GM20431 (cell line): Measurements from ENCODE around the gene CFAP119.
"Not testable (repeated sequence)": the region's sequence is repeated elsewhere in the genome, so short reads cannot be mapped to it uniquely, and the experiment has no call there.

Experiments
- in situ Hi-C: fragments of 300-500 bp; cut with MseI, MboI; formaldehyde crosslinking; loops from one replicate; pipeline ENCODE4 v1.15.0; 2020; ENCODE audit warnings: low sequenced_read_pairs; ENCODE audit not compliant: unreplicated experiment

The CFAP119 gene

DNA sequence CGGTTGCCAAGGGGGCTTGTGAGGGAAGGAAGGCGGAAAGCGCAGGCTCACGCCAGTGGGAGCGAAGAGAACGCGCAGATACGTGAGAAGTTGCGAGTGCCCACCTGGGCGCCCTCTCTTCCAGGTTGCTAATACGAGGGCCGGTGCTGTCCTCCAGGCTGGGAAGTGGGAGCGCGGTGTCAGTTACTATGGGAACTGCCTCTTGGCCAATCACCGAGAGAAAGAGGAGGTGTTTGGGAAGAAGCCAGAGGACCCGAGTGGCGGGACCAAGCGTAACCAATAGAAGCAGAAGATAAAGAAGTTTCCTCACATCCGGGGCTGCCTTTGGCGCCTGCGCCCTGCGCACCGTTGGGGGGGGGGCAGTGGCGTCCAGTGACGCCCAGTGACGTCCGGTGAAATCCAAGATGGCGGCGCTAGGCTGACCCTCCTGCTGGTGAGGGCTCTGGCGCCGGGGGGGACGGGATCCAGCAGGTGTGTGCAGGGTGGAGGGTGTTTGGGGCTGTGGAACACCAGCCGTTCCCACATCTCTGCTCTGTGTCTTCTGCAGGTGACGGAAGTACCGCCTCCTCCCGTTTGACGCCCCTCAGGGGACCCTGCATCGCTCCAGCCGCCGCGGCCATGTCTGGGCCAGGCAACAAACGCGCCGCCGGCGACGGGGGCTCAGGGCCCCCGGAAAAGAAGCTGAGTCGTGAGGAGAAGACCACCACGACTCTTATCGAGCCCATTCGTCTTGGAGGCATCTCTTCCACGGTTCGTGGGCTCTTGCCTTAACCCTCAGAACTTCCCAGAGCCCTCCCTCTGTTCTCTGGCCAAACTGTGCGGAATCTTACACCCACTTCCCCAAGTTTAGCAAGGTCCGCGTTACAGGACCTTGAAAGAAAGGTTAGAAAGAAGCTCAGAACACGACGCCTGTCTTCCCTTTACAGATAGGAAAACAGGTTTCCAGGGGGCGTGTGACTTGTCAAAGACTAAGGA lies at the start of gene CFAP119, which contains the start of gene RNF40:
CFAP119 (minus strand) TSS at position 135 of the 975 bp plus-strand sequence. CDS start 314 bp downstream, outside the sequence.
RNF40 (plus strand) TSS at position 395 of the 975 bp plus-strand sequence; CDS start at position 619, 224 bp downstream.
- in situ Hi-C loops, result no loop called here

DNA sequence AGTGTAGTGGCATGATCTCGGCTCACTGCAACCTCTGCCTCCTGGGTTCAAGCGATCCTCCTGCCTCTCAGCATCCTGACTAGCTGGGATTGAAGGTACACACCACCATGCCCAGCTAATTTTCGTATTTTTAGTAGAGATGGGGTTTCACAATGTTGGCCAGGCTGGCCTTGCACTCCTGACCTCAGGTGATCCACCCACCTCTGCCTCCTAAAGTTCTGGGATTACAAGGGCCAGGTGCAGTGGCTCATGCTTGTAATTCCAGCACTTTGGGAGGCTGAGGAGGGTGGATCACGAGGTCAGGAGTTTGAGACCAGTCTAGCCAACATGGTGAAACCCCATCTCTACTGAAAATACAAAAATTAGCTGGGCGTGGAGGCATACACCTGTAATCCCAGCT lies 47.8 kb upstream of the CFAP119 start:
- in situ Hi-C loops, result not testable (repeated sequence)

DNA sequence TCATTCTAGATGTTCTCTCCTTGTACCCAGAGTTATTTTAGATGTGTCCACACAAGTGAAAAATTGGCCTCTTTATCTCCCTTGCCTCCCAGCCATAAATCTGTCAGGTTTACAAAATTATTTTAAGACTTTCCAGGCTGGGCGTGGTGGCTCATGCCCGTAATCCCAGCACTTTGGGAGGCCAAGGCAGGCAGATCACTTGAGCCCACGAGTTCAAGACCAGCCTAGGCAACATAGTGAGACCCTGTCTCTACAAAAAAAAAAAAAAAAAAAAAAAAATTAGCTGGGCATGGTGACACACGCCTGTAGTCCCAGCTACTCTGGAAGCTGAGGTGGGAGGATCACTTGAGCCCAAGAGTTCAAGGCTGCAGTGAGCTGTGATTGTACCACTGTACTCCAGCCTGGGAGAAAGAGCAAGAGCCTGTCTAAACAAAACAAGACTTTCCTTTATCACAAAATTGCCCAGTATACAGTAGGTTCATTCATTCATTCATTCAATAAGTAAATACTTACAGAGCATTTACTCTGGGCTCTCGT lies 47.1 kb upstream of the CFAP119 start:
- in situ Hi-C loops, result not testable (repeated sequence)

DNA sequence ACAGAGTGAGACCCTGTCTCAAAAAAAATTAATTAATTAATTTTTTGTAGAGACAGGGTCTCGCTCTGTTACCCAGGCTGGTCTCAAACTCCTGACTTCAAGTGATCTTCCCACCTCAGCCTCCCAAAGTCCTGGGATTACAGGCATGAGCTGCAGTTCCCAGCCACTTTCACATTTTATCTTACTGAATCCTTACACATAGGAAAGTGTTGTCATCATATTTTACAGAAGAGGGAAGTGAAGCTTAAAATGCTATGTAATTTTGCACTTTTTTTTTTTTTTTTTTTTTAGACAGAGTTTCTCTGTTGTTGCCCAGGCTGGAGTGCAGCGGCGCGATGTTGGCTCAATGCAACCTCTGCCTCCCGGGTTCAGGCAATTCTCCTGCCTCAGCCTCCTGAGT lies 46.3 kb upstream of the CFAP119 start:
- in situ Hi-C loops, result no loop called here

DNA sequence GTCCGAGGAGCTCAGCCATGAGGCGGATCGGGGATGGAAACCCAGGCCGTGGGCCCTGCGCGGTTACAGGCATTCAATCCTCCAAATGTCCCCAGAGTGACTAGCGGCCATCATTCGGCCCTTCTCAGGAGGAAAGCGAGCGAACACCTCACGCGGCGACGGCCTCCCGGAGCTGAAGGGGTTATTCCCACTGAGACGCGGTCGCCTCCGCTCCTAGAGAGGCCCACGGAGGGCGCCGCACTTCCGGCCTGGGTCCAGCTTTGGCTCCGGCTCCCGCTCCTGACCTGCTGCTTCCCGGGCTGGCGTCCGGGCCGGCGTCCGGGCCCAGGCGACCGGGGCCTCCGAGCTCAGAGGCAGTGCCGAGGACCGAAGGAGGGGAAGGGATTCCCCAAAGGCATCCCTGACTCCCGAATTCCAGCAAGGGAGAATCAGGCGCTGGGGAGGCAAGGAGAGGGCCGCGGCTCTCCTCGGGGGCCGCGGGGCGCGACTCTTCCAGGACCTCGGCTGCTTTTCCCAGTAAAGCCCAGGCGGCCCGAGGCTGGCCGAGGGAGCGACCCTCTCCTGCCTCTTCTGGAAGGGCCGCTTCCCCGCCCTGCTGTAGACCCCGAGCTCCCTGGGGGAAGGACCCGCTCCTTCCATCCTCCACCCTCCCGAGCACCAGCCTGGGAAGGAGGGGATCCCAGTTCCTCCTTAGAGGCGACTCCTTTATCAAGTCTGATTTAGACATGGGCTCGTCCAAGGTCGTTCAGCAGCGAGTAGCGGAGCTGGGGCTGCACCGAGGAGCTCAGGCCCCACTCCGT lies 43.7 kb upstream of the CFAP119 start:
- in situ Hi-C loops, result no loop called here

DNA sequence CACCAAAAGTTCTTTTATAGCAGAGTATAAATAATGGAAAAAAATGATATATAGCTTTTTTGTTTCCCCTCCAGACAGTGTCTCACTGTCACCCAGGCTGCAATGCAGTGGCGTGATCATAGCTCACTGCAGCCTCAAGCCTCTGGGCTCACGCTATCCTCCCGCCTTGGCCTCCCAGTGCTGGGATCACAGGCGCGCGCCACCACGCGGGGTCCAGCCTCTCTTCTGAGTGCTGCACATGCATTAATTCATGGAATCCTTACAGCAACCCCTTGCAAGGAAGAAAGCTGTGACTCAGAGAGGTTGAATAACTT lies 43.2 kb upstream of the CFAP119 start:
- in situ Hi-C loops, result no loop called here

DNA sequence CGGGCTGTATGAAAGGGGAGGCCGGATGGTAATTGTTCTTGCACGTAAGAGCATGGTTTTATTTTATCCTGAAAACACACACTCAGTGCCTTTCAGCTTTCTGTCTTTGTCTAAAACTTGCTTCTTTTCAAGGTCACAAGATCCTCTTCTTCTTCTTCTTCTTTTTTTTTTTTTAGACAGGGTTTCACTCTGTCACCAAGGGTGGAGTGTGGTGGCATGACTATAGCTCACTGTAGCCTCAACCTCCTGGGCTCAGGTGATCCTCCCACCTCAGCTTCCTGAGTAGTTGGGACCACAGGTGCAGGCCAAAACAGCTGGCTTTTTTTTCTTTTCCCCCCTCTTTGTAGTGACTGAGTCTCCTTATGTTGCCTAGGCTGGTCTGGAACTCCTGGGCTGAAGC lies 41.1 kb upstream of the CFAP119 start:
- in situ Hi-C loops, result no loop called here

DNA sequence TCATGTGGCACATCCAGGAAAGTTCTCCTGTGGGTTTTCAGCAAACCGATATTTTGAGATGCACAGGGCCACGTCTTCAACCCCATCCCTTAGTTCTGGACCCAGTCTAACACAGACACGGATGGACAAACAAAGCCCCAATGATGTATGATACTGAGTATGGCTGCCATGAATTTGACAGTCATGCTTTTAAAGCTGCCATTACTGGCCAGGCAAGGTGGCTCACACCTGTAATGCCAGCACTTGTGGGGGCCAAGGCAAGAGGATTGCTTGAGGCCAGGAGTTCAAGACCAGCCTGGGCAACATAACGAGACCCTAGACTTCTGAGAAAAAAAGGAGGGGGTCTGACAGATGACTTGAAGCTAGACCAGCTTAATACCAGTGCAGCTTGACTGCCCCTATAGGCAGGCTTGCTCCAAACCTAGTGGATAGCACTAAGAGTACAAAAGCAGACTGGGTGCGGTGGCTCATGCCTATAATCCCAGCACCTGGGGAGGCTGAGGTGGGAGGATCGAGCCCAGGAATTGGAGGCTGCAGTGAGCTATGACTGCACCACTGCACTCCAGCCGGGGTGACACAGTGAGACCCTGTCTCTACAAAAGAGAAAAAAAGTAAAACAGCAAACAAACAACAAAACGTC lies 35.9 kb upstream of the CFAP119 start:
- in situ Hi-C loops, result no loop called here

DNA sequence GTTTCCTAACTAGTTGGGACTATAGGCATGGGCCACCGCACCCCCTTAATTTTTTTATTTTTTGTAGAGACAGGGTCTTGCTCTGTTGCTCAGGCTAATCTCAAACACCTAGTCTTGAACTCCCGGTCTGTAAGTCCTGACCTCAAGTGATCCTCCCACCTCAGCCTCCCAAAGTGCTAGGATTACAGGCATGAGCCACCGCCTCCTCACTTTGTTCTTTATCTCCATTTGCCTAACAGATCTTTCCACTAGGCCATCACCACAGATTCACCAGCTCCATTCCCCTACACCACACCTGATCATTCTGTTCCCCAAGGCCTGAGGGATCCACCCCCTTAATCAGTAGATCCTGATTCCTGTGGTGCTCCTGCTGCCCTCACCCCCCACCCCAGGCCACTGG lies 32.8 kb upstream of the CFAP119 start:
- in situ Hi-C loops, result no loop called here

DNA sequence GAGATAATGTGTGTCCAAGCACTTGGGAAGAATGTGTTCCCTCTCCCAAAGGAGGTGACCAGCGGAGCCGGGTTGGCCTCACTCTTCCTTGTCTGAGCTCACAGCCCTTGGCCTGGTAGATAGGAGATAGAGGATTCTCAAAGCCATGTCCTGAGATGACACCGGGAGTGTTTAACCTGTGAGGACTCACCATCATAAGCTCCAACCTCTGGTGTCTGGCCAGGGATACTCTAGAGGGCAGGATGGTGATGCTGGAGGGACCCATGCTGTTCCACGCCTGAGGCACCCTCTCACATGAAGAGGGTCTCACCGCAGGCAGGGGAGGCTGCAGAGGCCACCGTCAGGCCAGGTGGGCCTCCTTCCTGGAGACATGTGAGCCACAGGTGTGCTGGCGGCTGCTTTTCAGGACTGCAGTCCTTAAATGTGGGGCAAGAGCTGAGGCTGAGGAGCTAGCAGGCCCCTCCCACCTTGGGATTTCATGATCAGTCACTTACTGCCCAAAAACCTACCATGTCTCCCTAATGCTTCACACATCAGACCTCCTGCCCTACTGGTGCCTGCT lies 31.7 kb upstream of the CFAP119 start:
- in situ Hi-C loops, result no loop called here

DNA sequence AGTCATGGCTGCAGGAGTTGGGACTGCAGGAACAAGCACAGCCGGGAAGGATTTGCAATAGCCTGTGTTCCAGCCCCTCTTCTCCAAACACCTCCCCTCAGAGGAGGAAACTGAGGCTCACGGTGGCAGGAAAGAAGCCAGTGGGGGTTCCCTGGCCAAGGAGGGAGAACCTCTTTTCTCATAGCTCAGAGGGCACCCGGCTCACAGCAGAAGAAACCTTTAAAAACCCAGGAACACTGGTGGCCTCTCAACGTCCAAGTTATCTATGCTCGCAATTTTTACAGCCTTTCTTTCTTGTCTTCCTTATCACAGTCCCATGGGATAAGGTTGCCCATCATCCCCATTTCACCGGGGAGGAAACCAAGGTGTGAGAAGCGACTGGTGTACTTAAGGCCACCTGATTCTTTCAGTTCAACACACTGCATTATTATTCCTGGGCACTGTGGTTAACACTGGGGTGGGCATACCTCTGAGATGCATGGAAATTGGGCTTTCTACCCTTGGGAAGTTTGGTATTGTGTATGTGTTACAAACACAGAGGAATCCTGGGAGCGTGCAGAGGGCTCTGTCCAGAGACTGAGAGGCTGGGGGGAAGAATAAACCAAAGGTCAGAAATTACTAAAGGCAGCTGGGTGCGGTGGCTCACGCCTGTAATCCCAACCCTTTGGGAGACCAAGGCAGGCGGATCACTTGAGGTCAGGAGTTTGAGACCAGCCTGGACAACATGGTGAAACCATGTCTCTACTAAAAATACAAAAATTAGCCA lies 25.9 kb upstream of the CFAP119 start:
- in situ Hi-C loops, result no loop called here

DNA sequence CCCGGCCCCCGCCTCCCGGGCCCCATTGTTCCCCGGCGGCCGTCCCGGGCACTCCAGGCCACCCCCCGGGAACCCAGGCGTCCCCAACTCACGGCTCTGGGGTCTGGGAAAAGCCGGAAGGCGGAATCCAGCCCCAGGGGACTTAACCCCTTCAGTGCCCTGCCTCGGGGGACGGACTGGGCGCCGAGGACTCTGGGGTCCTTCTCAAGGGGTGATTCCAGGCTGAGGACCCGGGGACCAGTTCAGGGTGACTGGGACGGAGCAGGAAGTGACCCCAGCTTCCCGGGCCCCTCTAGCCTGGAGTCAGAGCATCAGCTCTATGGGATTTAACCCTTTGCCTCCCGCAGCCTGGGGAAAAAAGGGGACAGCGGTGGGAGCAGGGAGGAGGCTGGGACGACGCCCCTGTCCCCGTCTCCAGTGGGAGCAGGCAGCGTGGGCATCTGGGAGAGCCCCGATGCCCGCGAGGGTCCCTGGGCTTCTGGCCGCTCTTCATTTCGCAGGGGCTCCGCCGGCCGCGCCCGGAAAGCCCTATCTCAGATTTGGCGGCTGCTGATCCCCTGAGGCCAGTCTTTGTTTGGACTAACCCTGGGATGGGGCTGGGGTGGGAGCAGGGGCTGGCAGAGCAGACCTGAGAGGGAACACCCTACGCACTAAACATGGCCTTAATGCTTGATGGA lies 25.2 kb upstream of the CFAP119 start, which contains the start of gene ZNF629:
ZNF629 (minus strand) TSS at position 270 of the 677 bp plus-strand sequence. CDS start 2,723 bp downstream, outside the sequence.
- in situ Hi-C loops, result no loop called here

DNA sequence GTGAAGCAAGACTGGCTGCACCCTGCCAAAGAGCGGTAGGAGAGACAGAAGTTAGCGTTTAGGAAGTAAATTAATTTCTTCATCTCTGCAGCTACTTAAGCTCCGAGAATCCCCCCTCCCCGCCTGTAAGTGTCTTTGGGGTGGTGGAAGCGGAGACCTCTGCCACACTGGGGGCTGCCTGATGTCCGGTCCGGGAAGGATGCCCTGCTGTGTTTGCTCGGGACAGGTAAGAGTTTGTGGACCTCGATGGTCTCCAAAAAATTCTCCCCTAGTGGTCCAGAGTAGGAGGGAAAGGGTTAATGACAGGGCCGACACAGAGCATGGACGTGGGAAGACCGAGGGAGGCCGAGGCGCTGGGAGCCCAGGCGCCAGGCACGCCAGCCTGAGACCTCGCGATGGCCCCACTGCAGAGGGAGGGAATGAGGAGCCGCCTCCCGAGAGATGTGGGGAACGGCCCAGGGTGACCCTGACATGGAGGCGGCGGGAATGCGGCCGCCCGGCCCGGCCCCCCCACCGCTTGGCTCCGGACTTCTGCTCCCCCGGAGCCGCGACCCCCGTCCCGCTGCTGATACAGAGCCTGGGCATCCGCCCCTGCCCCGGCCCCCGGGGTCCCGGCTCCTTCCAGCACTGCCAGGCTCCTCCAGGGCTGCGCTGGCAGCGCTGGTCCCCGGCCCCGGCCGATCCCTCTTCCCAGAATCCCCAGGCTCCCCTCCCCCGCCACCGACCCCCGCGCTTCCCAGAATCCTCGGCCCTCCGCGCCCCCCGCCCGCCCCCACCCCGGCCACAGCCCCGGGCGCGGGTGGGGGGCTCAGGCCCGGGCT lies 24.5 kb upstream of the CFAP119 start:
- in situ Hi-C loops, result no loop called here

DNA sequence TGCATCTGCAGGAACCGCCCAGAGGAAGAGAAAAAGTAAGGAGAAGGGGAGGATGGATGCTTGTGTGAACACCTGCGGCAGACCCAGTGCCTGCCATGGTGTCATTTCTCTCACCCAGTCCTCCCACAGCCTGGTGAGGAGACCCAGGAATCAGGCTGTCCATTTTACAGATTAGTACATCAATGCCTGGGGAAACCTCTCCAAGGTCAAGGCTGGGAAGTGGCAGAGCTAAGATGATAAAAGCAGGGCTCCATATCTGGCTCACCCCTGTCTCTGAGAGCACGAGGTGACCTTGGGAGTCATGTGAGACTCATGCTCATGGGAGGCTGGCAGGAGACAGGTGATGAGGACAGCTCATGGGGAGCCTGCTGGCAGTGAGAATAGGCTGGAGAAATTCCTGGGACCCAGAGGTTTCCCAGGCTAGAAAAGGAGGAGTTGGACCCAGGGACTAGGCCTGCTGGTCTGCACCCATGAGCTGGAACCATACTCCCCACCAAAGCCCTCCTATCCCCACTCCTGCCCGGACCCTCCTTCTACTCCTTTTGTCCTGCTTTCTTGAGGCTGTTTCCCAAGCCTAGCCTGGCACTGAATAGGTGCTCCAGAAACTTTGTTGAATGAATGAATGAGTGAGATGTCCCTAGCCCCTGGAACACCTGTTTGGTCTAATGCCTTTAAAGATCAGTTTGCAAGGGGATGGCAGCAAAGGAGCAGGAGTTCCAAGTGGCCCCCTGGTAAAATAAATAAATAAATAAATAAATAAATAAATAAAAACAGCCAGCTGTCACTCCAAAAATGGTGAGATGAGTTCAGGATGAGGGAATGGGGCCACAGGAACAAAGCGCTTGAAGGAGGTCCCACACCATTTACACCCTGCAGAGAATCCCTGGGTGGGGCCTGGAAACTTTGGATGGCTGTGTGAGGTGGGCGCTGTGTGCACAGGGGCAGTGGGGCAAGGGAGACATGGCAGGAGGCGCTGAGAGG lies 23.6 kb upstream of the CFAP119 start:
- in situ Hi-C loops, result no loop called here

DNA sequence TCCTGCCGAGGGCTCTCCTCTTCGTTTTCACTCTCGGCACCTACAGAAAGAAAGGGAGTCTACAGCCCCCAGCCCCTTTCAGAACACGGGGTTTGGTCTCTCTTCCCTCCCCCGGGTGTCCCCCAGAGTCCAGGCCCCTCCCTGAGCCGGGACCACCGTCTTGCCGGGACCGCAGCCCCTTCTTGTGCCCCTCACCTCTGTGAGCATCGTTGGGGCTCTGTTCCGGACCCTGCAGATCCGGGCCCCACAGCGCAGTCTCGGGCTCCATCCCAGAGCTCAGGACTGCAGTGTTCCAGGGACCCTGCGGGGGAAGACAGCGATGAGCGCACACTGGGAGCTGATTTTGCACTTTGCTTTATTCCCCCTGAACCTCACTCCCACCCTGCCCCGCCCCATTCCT lies 22.4 kb upstream of the CFAP119 start:
- in situ Hi-C loops, result no loop called here

DNA sequence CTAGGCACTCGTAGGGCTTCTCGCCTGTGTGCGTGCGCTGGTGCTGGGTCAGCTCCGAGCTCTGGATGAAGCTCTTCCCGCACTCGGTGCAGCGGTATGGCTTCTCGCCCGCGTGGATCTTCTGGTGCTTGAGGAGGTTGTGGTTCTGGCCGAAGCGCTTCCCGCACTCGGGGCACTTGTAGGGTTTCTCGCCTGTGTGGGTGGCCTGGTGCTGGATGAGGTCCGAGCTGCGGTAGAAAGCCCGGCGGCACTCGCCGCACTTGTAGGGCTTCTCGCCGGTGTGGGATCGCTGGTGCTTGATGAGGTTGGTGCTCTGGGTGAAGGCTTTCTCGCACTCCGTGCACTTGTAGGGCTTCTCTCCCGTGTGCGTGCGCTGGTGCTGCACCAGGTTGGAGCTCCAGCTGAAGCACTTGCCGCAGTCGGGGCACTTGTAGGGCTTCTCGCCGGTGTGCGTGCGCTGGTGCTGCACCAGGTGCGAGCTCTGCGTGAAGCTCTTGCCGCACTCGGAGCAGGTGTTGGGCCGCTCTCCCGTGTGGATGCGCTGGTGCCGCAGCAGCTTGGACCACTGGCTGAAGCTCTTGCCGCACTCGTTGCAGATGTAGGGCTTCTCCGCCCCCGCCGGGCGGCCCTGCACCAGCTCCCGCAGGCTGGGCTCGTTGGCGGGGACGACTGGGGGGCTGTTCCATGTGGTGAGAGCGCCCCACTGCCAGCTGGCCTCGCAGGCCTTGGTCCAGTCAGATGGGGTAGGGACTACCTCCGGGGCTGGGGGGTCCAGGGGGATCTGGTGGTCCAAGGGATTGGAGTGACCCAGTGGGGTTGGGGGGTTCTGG lies 21.6 kb upstream of the CFAP119 start:
- in situ Hi-C loops, result no loop called here
